ENCODE data around the gene COL5A1. TPM values are rescaled to one million over a fixed set of nuclear protein-coding genes. Genes with fewer than 3 reads are reported as not detected.

Gene COL5A1
- total RNA-seq, 2 donors from 2014 or later: 127 to 129 TPM

DNA sequence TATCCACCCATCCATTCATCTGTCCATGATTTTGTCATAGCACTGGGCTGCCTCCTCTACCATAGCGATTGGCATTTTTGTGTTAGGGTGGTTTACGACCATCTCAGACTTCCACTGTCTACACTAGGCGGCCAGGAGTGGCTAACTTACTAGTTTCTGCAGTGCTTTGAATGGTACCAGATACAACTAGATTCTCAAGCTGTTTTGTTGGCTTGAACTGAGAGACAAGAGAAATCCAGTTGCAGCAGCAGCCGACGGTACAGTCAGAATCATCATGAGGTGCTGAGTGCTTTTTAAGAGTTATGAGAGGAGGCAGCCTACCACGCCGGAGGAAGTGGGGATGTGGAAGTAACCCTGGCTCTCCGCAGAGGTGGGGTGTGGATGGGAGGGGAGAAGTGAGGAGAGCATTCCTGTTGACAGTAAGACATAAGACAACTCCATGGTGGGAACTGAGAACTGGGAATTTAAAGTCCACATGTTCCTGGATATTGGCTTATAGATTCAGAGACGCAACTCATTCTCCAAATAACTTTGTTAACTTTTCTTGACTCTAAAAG lies 27.9 kb downstream of the COL5A1 start:
- ATAC-seq (ENCODE audit: insufficient number of reproducible peaks, low FRiP score, low read depth) (no peak), DNase-seq (ENCODE audit: low spot score) (no peak)
- peaks cover 14 to 43% of the 10 kb centered on the region in 2 donors for H3K4me1 ChIP-seq (ENCODE audit: control insufficient read depth in 1 of 2, low read depth in 2 of 2)
- H3K36me3 ChIP-seq: no peaks in the 10 kb centered on the region
- TF ChIP-seq, protein P1, sequence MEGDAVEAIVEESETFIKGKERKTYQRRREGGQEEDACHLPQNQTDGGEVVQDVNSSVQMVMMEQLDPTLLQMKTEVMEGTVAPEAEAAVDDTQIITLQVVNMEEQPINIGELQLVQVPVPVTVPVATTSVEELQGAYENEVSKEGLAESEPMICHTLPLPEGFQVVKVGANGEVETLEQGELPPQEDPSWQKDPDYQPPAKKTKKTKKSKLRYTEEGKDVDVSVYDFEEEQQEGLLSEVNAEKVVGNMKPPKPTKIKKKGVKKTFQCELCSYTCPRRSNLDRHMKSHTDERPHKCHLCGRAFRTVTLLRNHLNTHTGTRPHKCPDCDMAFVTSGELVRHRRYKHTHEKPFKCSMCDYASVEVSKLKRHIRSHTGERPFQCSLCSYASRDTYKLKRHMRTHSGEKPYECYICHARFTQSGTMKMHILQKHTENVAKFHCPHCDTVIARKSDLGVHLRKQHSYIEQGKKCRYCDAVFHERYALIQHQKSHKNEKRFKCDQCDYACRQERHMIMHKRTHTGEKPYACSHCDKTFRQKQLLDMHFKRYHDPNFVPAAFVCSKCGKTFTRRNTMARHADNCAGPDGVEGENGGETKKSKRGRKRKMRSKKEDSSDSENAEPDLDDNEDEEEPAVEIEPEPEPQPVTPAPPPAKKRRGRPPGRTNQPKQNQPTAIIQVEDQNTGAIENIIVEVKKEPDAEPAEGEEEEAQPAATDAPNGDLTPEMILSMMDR (IDR thresholded peaks at IDR 0.05): no peak
- no peak overlapping the region for H3K4me3 ChIP-seq
- H3K27ac ChIP-seq: no peak overlapping the region
- H3K9me3 ChIP-seq: no peaks in the 10 kb centered on the region
- no peaks in the 10 kb centered on the region for H3K27me3 ChIP-seq (replicated peaks; ENCODE audit: insufficient read depth)

GRCh38 chr9:134670042-134670525 lies 28.5 kb downstream of the COL5A1 start:
- TF ChIP-seq, protein P1 (IDR thresholded peaks at IDR 0.05): no peak
- ATAC-seq (ENCODE audit: insufficient number of reproducible peaks, low FRiP score, low read depth): no peak
- Histone ChIP-seq H3K36me3 (no peaks in the 10 kb centered on the region), H3K4me1 (ENCODE audit: control insufficient read depth in 1 of 2, low read depth in 2 of 2) (peaks cover 14 to 43% of the 10 kb centered on the region in 2 donors), H3K27me3 (replicated peaks; ENCODE audit: insufficient read depth) (no peaks in the 10 kb centered on the region), H3K4me3 (no peak overlapping the region), H3K9me3 (no peaks in the 10 kb centered on the region), H3K27ac (no peak overlapping the region)
- no peak for DNase-seq (ENCODE audit: low spot score)

DNA sequence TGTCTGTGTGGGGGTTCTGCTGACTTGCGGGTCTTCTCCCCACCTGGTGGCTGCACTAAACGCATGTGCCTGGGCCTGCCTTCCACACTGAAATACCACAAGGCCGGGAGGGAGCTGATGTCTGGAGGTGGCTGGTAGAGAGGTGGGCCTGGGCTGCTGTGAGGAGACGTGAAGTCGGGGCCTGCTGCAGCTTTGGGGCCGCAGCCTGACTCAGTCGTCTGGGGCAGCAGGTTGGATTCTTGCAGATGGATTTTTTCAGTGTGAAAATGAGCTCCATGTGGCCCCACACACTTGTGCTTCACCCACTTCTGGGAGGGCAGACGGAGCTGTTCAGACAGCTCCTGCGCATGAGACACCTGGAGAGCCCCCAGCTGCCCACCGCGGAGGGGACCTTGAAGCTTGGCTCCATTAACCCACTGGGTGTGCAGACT lies 29.3 kb downstream of the COL5A1 start:
- H3K4me1 ChIP-seq (ENCODE audit: control insufficient read depth in 1 of 2, low read depth in 2 of 2): peaks cover 14 to 43% of the 10 kb centered on the region in 2 donors

GRCh38 chr9:134671341-134672113 lies 29.9 kb downstream of the COL5A1 start:
- no peak overlapping the region for H3K27ac ChIP-seq
- ATAC-seq (ENCODE audit: insufficient number of reproducible peaks, low FRiP score, low read depth): no peak
- no peaks in the 10 kb centered on the region for H3K27me3 ChIP-seq (replicated peaks; ENCODE audit: insufficient read depth)
- DNase-seq (ENCODE audit: low spot score): no peak
- peak overlapping the region; percentile 17 for H3K4me3 ChIP-seq
- H3K4me1 ChIP-seq (ENCODE audit: control insufficient read depth in 1 of 2, low read depth in 2 of 2): peaks cover 14 to 47% of the 10 kb centered on the region in 2 donors
- no peaks in the 10 kb centered on the region for H3K36me3 ChIP-seq
- H3K9me3 ChIP-seq: no peaks in the 10 kb centered on the region
- TF ChIP-seq, protein P1 (IDR thresholded peaks at IDR 0.05): no peak

More for the DNA sequence above, 29.3 kb downstream of the COL5A1 start:
- ATAC-seq (ENCODE audit: insufficient number of reproducible peaks, low FRiP score, low read depth) (no peak), DNase-seq (ENCODE audit: low spot score) (no peak)
- H3K36me3 ChIP-seq: no peaks in the 10 kb centered on the region
- H3K27ac ChIP-seq: no peak overlapping the region
- no peaks in the 10 kb centered on the region for H3K27me3 ChIP-seq (replicated peaks; ENCODE audit: insufficient read depth)
- no peak overlapping the region for H3K4me3 ChIP-seq
- H3K9me3 ChIP-seq: no peaks in the 10 kb centered on the region
- TF ChIP-seq, protein P1 (IDR thresholded peaks at IDR 0.05): no peak

- Histone ChIP-seq H3K9me3 (no peaks in the 10 kb centered on the region), H3K27ac (no peak overlapping the region), H3K4me1 (ENCODE audit: control insufficient read depth in 1 of 2, low read depth in 2 of 2) (peaks cover 14 to 44% of the 10 kb centered on the region in 2 donors), H3K27me3 (replicated peaks; ENCODE audit: insufficient read depth) (no peaks in the 10 kb centered on the region), H3K4me3 (no peak overlapping the region), H3K36me3 (no peaks in the 10 kb centered on the region)
- DNase-seq (ENCODE audit: low spot score) (no peak), ATAC-seq (ENCODE audit: insufficient number of reproducible peaks, low FRiP score, low read depth) (no peak)
- TF ChIP-seq, protein P1 (IDR thresholded peaks at IDR 0.05): no peak
Observed at GRCh38 chr9:134676361-134676760, 34.8 kb downstream of the COL5A1 start.
